BLaER1 (cell line): Measurements from ENCODE around the gene C6.

Source experiments
- H3K27ac ChIP-seq: shearing (Covaris generic); formaldehyde crosslinking; 2 replicates; pipeline ENCODE4 v1.8.1; 2022
- H3K27me3 ChIP-seq: shearing (Covaris generic); formaldehyde crosslinking; 2 replicates; pipeline ENCODE4 v1.8.1; 2022
- H3K36me3 ChIP-seq: shearing (Covaris generic); formaldehyde crosslinking; 2 replicates; pipeline ENCODE4 v1.8.1; 2022
- H3K4me1 ChIP-seq: shearing (Covaris generic); formaldehyde crosslinking; 2 replicates; pipeline ENCODE4 v1.8.1; 2022
- H3K4me2 ChIP-seq: shearing (Covaris generic); formaldehyde crosslinking; 2 replicates; pipeline ENCODE4 v1.8.1; 2022
- H3K4me3 ChIP-seq: shearing (Covaris generic); formaldehyde crosslinking; 2 replicates; pipeline ENCODE4 v1.8.1; 2022
- H3K9ac ChIP-seq: shearing (Covaris generic); formaldehyde crosslinking; 2 replicates; pipeline ENCODE4 v1.8.1; 2022
- H3K9me3 ChIP-seq: shearing (Covaris generic); formaldehyde crosslinking; 2 replicates; pipeline ENCODE4 v1.8.1; 2022
- H4K20me1 ChIP-seq: shearing (Covaris generic); formaldehyde crosslinking; 2 replicates; pipeline ENCODE4 v1.8.1; 2022
- Cebpa-rat ChIP-seq: shearing (Covaris generic); IDR thresholded peaks from 2 replicates; pipeline ENCODE4 v1.8.1; 2022

The C6 gene

DNA sequence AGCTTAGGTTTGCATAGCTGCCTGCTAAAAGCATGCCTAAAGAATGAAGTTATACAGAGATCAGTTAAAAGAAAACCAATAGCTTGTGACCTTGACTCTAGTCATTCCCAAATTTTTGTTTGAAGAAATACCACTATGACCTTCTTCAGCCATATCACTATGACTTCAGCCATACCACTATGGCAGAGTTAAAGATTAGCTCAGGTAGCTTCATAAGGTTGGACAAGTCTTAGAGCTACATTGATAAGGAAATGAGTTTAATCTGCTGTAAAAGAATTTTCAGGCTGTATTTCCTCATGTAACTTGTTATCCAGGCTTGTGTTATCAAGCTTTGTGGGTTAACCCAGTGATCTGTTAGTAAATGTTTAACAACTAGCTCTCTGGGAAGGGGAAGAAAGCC, 30.7 kb downstream of the C6 start:
- H3K27ac ChIP-seq, result no peak overlapping the region
- H3K4me3 ChIP-seq, result no peak overlapping the region

GRCh38 chr5:41181691-41182564, 31.4 kb downstream of the C6 start:
- Histone ChIP-seq H4K20me1 (no peaks in the 10 kb centered on the region), H3K4me2 (peak overlapping the region; percentile 36), H3K36me3 (no peaks in the 10 kb centered on the region), H3K27ac (no peak overlapping the region), H3K4me1 (peaks cover 7% of the 10 kb centered on the region), H3K4me3 (no peak overlapping the region), H3K27me3 (no peaks in the 10 kb centered on the region), H3K9me3 (no peaks in the 10 kb centered on the region), H3K9ac (no peak overlapping the region)
- no peak for TF ChIP-seq Cebpa-rat

More for the DNA sequence above, 30.7 kb downstream of the C6 start:
- H3K27me3 ChIP-seq, result no peaks in the 10 kb centered on the region
- no peaks in the 10 kb centered on the region for H3K9me3 ChIP-seq
- no peak overlapping the region for H3K9ac ChIP-seq
- H3K36me3 ChIP-seq, result no peaks in the 10 kb centered on the region
- peaks cover 7% of the 10 kb centered on the region for H3K4me1 ChIP-seq
- no peak for TF ChIP-seq Cebpa-rat
- no peaks in the 10 kb centered on the region for H4K20me1 ChIP-seq
- no peak overlapping the region for H3K4me2 ChIP-seq

DNA sequence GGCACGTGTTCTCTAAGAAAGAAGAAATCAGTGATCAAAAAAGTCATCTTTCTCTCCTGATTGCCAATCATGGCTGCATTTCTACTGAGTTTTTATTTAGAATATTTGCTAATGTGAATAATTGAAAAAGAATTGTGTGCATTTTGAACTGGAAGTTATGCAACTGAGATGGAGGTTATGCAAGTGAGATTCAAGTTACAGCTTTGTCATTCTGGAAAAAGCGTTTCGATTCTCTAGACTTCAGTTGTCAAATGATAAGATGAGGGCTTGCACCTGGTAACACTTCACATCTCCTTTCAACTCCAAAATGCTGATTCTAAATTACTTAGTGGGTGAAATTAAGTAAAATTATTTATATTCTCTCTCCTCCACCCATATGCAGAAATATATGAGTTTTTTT, 36.4 kb downstream of the C6 start:
- H3K27ac ChIP-seq, result no peak overlapping the region

DNA sequence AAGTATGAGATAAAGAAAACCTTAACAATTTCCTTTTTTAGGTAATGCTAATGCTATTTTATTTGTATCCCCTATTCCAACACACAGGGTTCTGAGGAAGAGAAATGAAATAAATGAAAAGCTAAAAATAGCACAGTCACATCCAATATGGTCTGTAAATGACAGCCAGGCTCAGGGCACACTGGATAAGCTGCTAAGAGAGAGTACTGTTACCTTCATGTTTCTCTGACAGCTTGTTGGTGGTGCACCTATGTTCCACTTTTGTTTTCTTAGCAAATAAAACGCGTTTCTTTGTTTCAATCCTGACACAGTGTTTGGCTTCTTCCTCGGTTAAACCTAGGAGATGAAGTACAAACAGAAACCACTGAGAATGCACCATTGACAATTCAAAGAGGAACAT, 41.3 kb downstream of the C6 start:
- no peak overlapping the region for H3K9ac ChIP-seq
- no peaks in the 10 kb centered on the region for H4K20me1 ChIP-seq
- H3K4me1 ChIP-seq, result no peaks in the 10 kb centered on the region
- no peak overlapping the region for H3K4me3 ChIP-seq
- H3K27me3 ChIP-seq, result no peaks in the 10 kb centered on the region
- H3K36me3 ChIP-seq, result no peaks in the 10 kb centered on the region
- TF ChIP-seq Cebpa-rat, result no peak
- H3K9me3 ChIP-seq, result no peaks in the 10 kb centered on the region
- H3K4me2 ChIP-seq, result no peak overlapping the region
- H3K27ac ChIP-seq, result no peak overlapping the region

More for the DNA sequence above, 36.4 kb downstream of the C6 start:
- Histone ChIP-seq H3K4me1 (peaks cover 6% of the 10 kb centered on the region), H3K27me3 (no peaks in the 10 kb centered on the region), H3K9me3 (no peaks in the 10 kb centered on the region), H3K4me2 (no peak overlapping the region), H4K20me1 (no peaks in the 10 kb centered on the region), H3K36me3 (no peaks in the 10 kb centered on the region), H3K4me3 (no peak overlapping the region), H3K9ac (no peak overlapping the region)
- no peak for TF ChIP-seq Cebpa-rat

GRCh38 chr5:41161271-41161670, 52.1 kb downstream of the C6 start:
- no peak for TF ChIP-seq Cebpa-rat
- Histone ChIP-seq H3K27ac (no peak overlapping the region), H3K9ac (no peak overlapping the region)

DNA sequence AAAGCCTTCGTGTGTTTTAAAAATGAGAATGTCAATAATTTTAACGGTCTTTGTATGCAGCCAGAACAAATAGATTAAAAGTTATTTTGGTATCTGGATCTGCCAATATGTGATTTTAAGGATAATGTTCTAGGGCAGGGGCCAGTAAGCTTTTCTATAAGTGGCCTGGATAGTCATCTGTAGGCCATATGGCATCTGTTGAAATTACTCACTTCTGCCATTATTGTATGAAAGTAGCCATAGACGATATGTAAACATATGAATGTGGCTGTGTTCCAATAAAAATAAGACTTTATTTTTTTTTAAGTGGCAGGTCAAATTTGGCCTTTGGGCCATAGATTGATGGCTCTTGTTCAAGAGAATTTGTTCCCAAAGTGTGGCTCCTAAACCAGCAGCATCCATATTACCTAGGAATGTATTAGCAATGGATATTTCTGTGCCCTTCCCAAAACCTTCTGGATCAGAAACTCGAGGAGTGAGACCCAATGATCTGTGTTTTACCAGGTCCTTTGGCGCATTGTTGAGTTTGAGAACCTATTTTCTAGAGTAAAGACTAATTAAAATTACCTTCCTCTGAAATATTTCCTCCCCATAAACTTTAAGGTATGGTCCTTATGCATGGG, 55.9 kb downstream of the C6 start:
- Histone ChIP-seq H3K36me3 (no peaks in the 10 kb centered on the region), H3K27ac (no peak overlapping the region), H3K9me3 (no peaks in the 10 kb centered on the region), H3K27me3 (no peaks in the 10 kb centered on the region), H3K4me3 (no peak overlapping the region), H3K4me1 (no peaks in the 10 kb centered on the region), H4K20me1 (no peaks in the 10 kb centered on the region), H3K9ac (no peak overlapping the region), H3K4me2 (no peak overlapping the region)
- no peak for TF ChIP-seq Cebpa-rat

More at GRCh38 chr5:41161271-41161670, 52.1 kb downstream of the C6 start:
- Histone ChIP-seq H3K27me3 (no peaks in the 10 kb centered on the region), H4K20me1 (no peaks in the 10 kb centered on the region), H3K36me3 (no peaks in the 10 kb centered on the region), H3K4me2 (no peak overlapping the region), H3K9me3 (no peaks in the 10 kb centered on the region), H3K4me3 (no peak overlapping the region), H3K4me1 (no peaks in the 10 kb centered on the region)

DNA sequence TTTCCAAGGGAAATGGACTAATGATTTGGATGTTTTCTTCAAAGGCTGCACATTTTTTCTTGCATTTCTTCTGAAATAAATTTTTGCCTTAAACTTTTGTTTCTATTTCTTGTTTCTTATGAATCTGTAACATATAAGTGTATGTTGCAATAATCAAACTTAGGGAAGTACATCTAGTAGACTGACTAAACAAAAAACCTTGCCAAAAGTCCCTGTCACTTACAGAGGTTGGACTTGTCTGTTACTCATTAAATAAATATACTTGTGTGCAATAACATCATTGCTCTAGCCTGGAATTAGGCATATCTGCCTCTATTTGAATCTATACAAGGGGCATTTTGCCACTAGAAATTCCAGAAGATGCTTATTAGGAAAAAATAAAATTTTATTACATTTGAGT, 56.6 kb downstream of the C6 start:
- no peaks in the 10 kb centered on the region for H3K27me3 ChIP-seq
- no peak overlapping the region for H3K4me3 ChIP-seq
- no peak for TF ChIP-seq Cebpa-rat
- no peak overlapping the region for H3K9ac ChIP-seq
- H3K9me3 ChIP-seq, result no peaks in the 10 kb centered on the region
- H3K4me1 ChIP-seq, result no peaks in the 10 kb centered on the region
- H3K4me2 ChIP-seq, result no peak overlapping the region
- no peak overlapping the region for H3K27ac ChIP-seq
- no peaks in the 10 kb centered on the region for H3K36me3 ChIP-seq
- no peaks in the 10 kb centered on the region for H4K20me1 ChIP-seq

DNA sequence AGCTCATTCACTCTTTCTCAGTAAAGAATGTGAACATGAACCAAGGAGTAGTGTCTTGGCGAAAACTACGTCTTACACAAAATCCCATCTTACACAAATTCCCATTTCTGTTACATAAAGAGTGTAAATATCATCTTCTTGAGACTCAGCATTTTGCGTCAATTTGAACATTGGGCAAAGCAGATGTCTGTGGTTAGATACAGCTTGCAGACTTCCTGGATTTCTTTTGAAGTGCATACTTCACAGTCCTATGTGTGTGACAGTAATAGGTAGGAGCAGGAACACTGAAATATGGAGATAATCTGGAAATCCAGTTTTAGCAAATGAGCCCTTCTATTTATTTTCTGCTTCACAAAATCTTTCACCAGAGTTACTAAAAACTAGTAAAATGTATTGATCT, 58.8 kb downstream of the C6 start:
- Histone ChIP-seq H3K27ac (no peak overlapping the region), H3K9ac (no peak overlapping the region), H4K20me1 (no peaks in the 10 kb centered on the region), H3K36me3 (no peaks in the 10 kb centered on the region), H3K9me3 (no peaks in the 10 kb centered on the region), H3K27me3 (no peaks in the 10 kb centered on the region), H3K4me2 (no peak overlapping the region), H3K4me3 (no peak overlapping the region), H3K4me1 (no peaks in the 10 kb centered on the region)
- TF ChIP-seq Cebpa-rat, result no peak

DNA sequence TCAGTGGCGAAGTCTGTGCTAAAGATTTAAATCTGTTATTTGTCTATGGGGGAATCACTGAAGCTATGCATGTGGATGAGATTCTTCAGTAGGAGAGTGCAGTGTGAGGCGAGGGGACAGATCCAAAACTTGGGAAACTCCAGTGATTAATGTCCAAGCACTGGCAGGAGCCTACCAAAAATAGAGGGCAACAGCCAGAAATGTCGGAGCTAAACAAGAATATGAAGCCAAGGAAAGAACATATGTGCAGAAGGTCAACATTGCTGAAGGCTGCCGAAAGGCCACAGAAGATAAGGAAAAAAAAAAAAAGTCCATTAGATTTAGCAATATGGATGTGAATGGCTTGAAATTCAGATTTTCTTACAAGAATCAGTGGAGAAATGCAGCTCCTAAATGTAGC, 61.8 kb downstream of the C6 start:
- H3K27me3 ChIP-seq, result no peaks in the 10 kb centered on the region
- no peaks in the 10 kb centered on the region for H3K36me3 ChIP-seq
- H3K9me3 ChIP-seq, result no peaks in the 10 kb centered on the region
- H4K20me1 ChIP-seq, result no peaks in the 10 kb centered on the region
- TF ChIP-seq Cebpa-rat, result no peak
- H3K4me2 ChIP-seq, result no peak overlapping the region
- H3K4me1 ChIP-seq, result no peaks in the 10 kb centered on the region
- H3K9ac ChIP-seq, result no peak overlapping the region
- no peak overlapping the region for H3K4me3 ChIP-seq
- no peak overlapping the region for H3K27ac ChIP-seq

- H3K36me3 ChIP-seq, result no peaks in the 10 kb centered on the region
- no peaks in the 10 kb centered on the region for H4K20me1 ChIP-seq
- H3K9ac ChIP-seq, result no peak overlapping the region
- no peaks in the 10 kb centered on the region for H3K4me1 ChIP-seq
- no peak overlapping the region for H3K27ac ChIP-seq
- H3K4me3 ChIP-seq, result no peak overlapping the region
- no peak overlapping the region for H3K4me2 ChIP-seq
- TF ChIP-seq Cebpa-rat, result no peak
- no peaks in the 10 kb centered on the region for H3K9me3 ChIP-seq
- H3K27me3 ChIP-seq, result no peaks in the 10 kb centered on the region
Measured at GRCh38 chr5:41148448-41148847, 64.9 kb downstream of the C6 start.
